ENCODE measurements around the gene KIF19. TPM values are rescaled to one million over a fixed set of nuclear protein-coding genes. Genes with fewer than 3 reads are reported as not detected.
"Not testable (repeated sequence)": the region's sequence is repeated elsewhere in the genome, so short reads cannot be mapped to it uniquely, and the experiment has no call there.

The KIF19 gene
- total RNA-seq, 1 donor from 2014 or later: 0.08 TPM

DNA sequence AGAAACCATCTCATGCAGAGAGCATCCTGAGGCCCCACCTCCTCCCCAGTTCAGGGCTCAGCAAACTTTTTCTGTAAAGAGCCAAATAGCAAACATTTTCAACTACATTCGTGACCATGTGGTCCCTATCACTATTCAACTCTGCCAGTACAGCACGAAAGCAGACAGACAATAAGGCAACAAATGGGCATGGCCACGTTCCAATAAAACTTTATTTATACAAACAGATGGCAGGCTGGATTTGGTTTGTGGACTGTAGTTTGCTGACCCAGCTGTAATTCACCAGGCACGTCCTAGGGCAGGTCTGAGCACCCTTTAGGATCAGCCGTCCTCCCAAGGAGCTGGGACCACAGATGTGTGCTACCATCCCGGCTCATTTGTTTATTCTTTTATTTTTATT is 78.8 kb downstream of the KIF19 start:
- intact Hi-C loops (cut with DNase I): no loop called here

DNA sequence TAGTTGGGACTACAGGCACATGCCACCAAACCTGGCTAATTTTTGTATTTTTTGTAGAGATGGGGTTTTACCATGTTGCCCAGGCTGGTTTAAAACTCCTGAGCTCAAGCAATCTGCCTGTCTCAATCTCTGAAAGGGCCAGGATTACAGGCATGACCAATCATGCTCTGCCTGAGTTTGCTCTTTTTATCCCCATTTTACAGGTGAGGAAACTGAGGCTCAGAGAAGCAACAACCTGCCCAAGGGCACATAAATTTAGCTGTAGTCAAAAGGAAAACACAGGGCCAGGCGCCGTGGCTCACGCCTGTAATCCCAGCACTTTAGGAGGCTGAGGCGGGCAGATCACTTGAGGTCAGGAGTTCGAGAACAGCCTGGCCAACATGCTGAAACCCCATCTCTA is 79.3 kb downstream of the KIF19 start:
- intact Hi-C loops (cut with DNase I); DNase-seq (ENCODE audit: low spot score): not testable (repeated sequence)

More for the DNA sequence above, 78.8 kb downstream of the KIF19 start:
- DNase-seq (ENCODE audit: low spot score): no peak

Other genes starting within 250 kb of the KIF19 start
- 575 TPM for gene RPL38, start 122.5 kb upstream of the KIF19 start, total RNA-seq
- gene TTYH2, start 112.7 kb upstream of the KIF19 start, total RNA-seq: 17.9 TPM
- gene DNAI2, start 52.0 kb upstream of the KIF19 start, total RNA-seq: not detected
- not detected for gene BTBD17, start 35.6 kb downstream of the KIF19 start, total RNA-seq
- 0.16 TPM for gene GPR142, start 41.3 kb downstream of the KIF19 start, total RNA-seq
- 31.7 TPM for gene GPRC5C, start 105.9 kb downstream of the KIF19 start, total RNA-seq
- 2.6 TPM for gene CD300A, start 140.4 kb downstream of the KIF19 start, total RNA-seq
- gene CD300LB, start 205.2 kb downstream of the KIF19 start, total RNA-seq: not detected
- 0.24 TPM for gene CD300C, start 219.9 kb downstream of the KIF19 start, total RNA-seq
- not detected for gene CD300H, start 241.3 kb downstream of the KIF19 start, total RNA-seq